Endothelial cell (in vitro differentiated cells): ENCODE measurements around the gene HEXD. TPM values are rescaled to one million over a fixed set of nuclear protein-coding genes. Genes with fewer than 3 reads are reported as not detected.

ENCODE experiments used
- DNase-seq: peaks from one replicate; pipeline ENCODE4 v3.0.0; 2021; ENCODE audit warnings: low spot score
- H3K27ac Mint-ChIP-seq: one replicate; pipeline ENCODE4 v1.8.0; 2021; ENCODE audit warnings: mixed read lengths, inconsistent platforms; ENCODE audit not compliant: unreplicated experiment
- H3K27me3 Mint-ChIP-seq: one replicate; pipeline ENCODE4 v1.8.0; 2021; ENCODE audit warnings: mild to moderate bottlenecking, moderate library complexity, mixed read lengths, inconsistent platforms; ENCODE audit not compliant: unreplicated experiment
- H3K36me3 Mint-ChIP-seq: one replicate; pipeline ENCODE4 v1.8.0; 2021; ENCODE audit warnings: mild to moderate bottlenecking, low read depth, mixed read lengths, inconsistent platforms; ENCODE audit not compliant: unreplicated experiment
- H3K4me1 Mint-ChIP-seq: one replicate; pipeline ENCODE4 v1.8.0; 2021; ENCODE audit warnings: mild to moderate bottlenecking, mixed read lengths, inconsistent platforms; ENCODE audit not compliant: unreplicated experiment
- H3K4me3 Mint-ChIP-seq: one replicate; pipeline ENCODE4 v1.8.0; 2021; ENCODE audit warnings: mild to moderate bottlenecking, mixed read lengths, inconsistent platforms; ENCODE audit not compliant: unreplicated experiment
- H3K9me3 Mint-ChIP-seq: one replicate; pipeline ENCODE4 v1.8.0; 2021; ENCODE audit warnings: mixed read lengths, inconsistent platforms; ENCODE audit not compliant: unreplicated experiment
- total RNA-seq: library from RNA; stranded (reverse); fragmentation: NEBNext Ultra II Directional; extraction: Animal tissue kit (Norgen Biotek cat#: 25700); gene quantifications from one replicate; pipeline ENCODE4 v1.2.1, GENCODE V29; 2021; ENCODE audit not compliant: unreplicated experiment
- TF ChIP-seq, protein P1 (sequence below): fragments of 200-600 bp; sonication (generic); IDR thresholded peaks from one replicate; pipeline ENCODE4 v1.5.0; 2021; ENCODE audit warnings: antibody characterized with exemption; ENCODE audit not compliant: unreplicated experiment

The HEXD gene
- total RNA-seq, 1 donor from 2014 or later = 22.0 TPM

DNA sequence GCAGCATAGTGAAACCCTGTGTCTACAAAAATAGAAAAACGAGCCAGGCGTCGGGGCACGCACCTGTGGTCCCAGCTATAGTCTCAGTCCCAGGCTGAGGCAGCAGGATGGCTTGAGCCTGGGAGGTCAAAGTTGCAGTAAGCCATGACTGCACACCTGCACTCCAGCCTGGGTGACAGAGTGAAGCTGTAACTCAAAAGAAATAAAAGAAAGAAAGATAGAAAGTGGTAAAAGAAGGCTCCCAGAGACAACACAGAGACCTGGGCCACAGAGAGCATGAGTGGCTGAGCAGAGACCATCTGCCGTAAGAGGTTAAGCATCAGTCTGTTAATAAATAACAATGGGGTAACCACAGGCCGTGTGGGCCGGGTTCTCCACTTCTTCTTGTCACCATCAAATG lies 15.3 kb upstream of the HEXD start:
- Mint-ChIP-seq H3K36me3 (peaks cover 3% of the 10 kb centered on the region), H3K27me3 (peaks cover 6% of the 10 kb centered on the region), H3K4me3 (peak overlapping the region; percentile 47), H3K9me3 (no peaks in the 10 kb centered on the region), H3K4me1 (no peaks in the 10 kb centered on the region), H3K27ac (no peak overlapping the region)
- no peak for DNase-seq
- TF ChIP-seq, protein P1, sequence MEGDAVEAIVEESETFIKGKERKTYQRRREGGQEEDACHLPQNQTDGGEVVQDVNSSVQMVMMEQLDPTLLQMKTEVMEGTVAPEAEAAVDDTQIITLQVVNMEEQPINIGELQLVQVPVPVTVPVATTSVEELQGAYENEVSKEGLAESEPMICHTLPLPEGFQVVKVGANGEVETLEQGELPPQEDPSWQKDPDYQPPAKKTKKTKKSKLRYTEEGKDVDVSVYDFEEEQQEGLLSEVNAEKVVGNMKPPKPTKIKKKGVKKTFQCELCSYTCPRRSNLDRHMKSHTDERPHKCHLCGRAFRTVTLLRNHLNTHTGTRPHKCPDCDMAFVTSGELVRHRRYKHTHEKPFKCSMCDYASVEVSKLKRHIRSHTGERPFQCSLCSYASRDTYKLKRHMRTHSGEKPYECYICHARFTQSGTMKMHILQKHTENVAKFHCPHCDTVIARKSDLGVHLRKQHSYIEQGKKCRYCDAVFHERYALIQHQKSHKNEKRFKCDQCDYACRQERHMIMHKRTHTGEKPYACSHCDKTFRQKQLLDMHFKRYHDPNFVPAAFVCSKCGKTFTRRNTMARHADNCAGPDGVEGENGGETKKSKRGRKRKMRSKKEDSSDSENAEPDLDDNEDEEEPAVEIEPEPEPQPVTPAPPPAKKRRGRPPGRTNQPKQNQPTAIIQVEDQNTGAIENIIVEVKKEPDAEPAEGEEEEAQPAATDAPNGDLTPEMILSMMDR = no peak

DNA sequence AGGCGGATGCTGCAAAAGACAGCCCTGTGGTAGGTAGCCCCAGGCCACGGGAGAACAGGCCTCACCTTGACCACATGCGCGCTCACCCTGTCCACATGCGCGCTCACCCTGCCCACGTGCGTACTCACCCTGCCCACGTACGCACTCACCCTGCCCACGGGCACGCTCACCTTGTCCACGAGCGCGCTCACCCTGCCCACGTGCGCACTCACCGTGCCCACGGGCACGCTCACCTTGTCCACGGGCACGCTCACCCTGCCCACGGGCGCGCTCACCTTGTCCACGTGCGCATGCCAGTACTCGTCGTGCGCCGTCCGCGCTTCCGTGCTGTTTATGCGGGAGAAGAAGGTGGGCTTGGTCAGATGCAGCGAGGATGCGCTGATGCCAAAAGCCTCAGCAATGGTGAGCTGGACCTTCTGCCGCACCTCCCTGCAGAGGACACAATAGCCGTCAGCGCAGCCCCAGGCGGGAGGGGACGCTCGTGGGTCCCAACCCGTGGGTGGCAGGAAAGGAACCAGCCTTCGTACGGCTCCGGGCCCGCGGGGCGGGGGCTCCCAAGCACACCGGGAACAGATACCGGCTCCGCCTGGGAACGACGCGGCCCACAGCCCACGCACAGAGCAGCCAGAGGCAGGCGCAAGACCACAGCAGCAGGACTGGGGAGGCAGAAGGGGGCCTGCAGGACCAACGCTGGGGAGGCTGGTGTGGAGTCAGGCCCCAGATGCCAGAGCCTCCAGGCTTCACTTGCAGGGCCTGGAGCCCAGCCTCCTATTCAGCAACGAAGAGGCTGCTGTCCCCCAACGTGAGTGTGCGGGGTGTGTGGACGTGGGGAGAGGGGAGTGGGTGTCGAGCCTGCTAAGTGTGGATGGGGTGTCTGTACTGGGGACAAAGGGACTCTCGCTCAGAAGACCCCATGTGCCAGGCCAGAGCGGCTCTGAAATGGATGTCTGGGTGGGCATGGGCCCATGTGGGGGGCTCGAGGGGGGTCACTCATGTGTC lies 14.2 kb upstream of the HEXD start:
- Mint-ChIP-seq H3K36me3 (peaks cover 3% of the 10 kb centered on the region), H3K4me1 (no peaks in the 10 kb centered on the region), H3K9me3 (no peaks in the 10 kb centered on the region), H3K27me3 (peaks cover 6% of the 10 kb centered on the region), H3K4me3 (no peak overlapping the region), H3K27ac (no peak overlapping the region)
- no peak for DNase-seq
- TF ChIP-seq, protein P1 = no peak

GRCh38 chr17:82405051-82405450 lies 13.1 kb upstream of the HEXD start:
- Mint-ChIP-seq H3K9me3 (no peaks in the 10 kb centered on the region), H3K4me1 (no peaks in the 10 kb centered on the region)

GRCh38 chr17:82406131-82406671 lies 11.9 kb upstream of the HEXD start:
- Mint-ChIP-seq H3K27me3 (peaks cover 7% of the 10 kb centered on the region), H3K4me3 (no peak overlapping the region), H3K27ac (no peak overlapping the region), H3K4me1 (no peaks in the 10 kb centered on the region), H3K9me3 (no peaks in the 10 kb centered on the region), H3K36me3 (peaks cover 3% of the 10 kb centered on the region)
- TF ChIP-seq, protein P1 = no peak
- DNase-seq = no peak

More at GRCh38 chr17:82405051-82405450, 13.1 kb upstream of the HEXD start:
- Mint-ChIP-seq H3K27ac (peak overlapping the region; percentile 48), H3K4me3 (no peak overlapping the region), H3K36me3 (peaks cover 3% of the 10 kb centered on the region), H3K27me3 (peaks cover 7% of the 10 kb centered on the region)
- no peak for DNase-seq
- TF ChIP-seq, protein P1 = no peak

- H3K36me3 Mint-ChIP-seq = peaks cover 3% of the 10 kb centered on the region
These were observed 10.9 kb upstream of the HEXD start for GRCh38 chr17:82407255-82407654.

More at GRCh38 chr17:82407255-82407654, 10.9 kb upstream of the HEXD start:
- H3K4me3 Mint-ChIP-seq = no peak overlapping the region
- peaks cover 9% of the 10 kb centered on the region for H3K27me3 Mint-ChIP-seq
- TF ChIP-seq, protein P1 = no peak
- no peak for DNase-seq
- no peaks in the 10 kb centered on the region for H3K9me3 Mint-ChIP-seq
- no peak overlapping the region for H3K27ac Mint-ChIP-seq
- H3K4me1 Mint-ChIP-seq = no peaks in the 10 kb centered on the region
